ENCODE results near the gene MAN1A1. TPM values are rescaled to one million over a fixed set of nuclear protein-coding genes. Genes with fewer than 3 reads are reported as not detected.
"Not testable (repeated sequence)": the region's sequence is repeated elsewhere in the genome, so short reads cannot be mapped to it uniquely, and the experiment has no call there.

Gene MAN1A1
- polyA plus RNA-seq, 4 donors = 17.7 to 129 (median 34.7) TPM

- H3K27ac ChIP-seq (ENCODE audit: low read depth in 1 of 3, low read length in 2 of 3) = peak overlapping the region in 1 of 3 donors; percentile 53
- peaks cover 2 to 5% (median 3%) of the 10 kb centered on the region in 3 donors for H3K36me3 ChIP-seq (ENCODE audit: control insufficient read depth in 3 of 3, insufficient read depth in 2 of 3, low read depth in 1 of 3, low read length in 3 of 3)
- no peaks in the 10 kb centered on the region for H3K9me3 ChIP-seq (ENCODE audit: control insufficient read depth in 2 of 2, insufficient read depth in 1 of 2, low read depth in 1 of 2, low read length in 1 of 2)
- H3K4me1 ChIP-seq (ENCODE audit: control insufficient read depth in 3 of 3, insufficient read depth in 2 of 3, low read depth in 1 of 3, low read length in 2 of 3) = peaks cover 3 to 7% (median 5%) of the 10 kb centered on the region in 3 donors
- no peaks in the 10 kb centered on the region for H3K27me3 ChIP-seq (ENCODE audit: control insufficient read depth in 3 of 3, insufficient read depth in 3 of 3, low read length in 3 of 3)
- no peak overlapping the region for H3K4me3 ChIP-seq (ENCODE audit: low read depth in 1 of 3, low read length in 3 of 3)
- DNase-seq (peak; percentile 60 to 62), FAIRE-seq (no peak)
These were observed 52.5 kb downstream of the MAN1A1 start for GRCh38 chr6:119297049-119297448.

- no peaks in the 10 kb centered on the region for H3K9me3 ChIP-seq (ENCODE audit: control insufficient read depth in 2 of 2, insufficient read depth in 1 of 2, low read depth in 1 of 2, low read length in 1 of 2)
- WGBS, 3 donors = 48 to 66% (median 56%) methylated on average over 4 of the region's 4 CpGs
- no peaks in the 10 kb centered on the region for H3K27me3 ChIP-seq (ENCODE audit: control insufficient read depth in 3 of 3, insufficient read depth in 3 of 3, low read length in 3 of 3)
- no peak overlapping the region for H3K4me3 ChIP-seq (ENCODE audit: low read depth in 1 of 3, low read length in 3 of 3)
- DNase-seq = peak; percentile 57 to 77
- H3K36me3 ChIP-seq (ENCODE audit: control insufficient read depth in 3 of 3, insufficient read depth in 2 of 3, low read depth in 1 of 3, low read length in 3 of 3) = peaks cover under 1 to 5% (median 3%) of the 10 kb centered on the region in 3 donors
- FAIRE-seq = peak; percentile 10
- H3K27ac ChIP-seq (ENCODE audit: low read depth in 1 of 3, low read length in 2 of 3) = peak overlapping the region in 2 of 3 donors; percentile 32 to 68
- peaks cover 3 to 7% (median 5%) of the 10 kb centered on the region in 3 donors for H3K4me1 ChIP-seq (ENCODE audit: control insufficient read depth in 3 of 3, insufficient read depth in 2 of 3, low read depth in 1 of 3, low read length in 2 of 3)
These were observed 53.2 kb downstream of the MAN1A1 start for GRCh38 chr6:119296036-119297035.

GRCh38 chr6:119294984-119295383 lies 54.6 kb downstream of the MAN1A1 start:
- peaks cover 0 to 3% (median 0%) of the 10 kb centered on the region in 3 donors for H3K36me3 ChIP-seq (ENCODE audit: control insufficient read depth in 3 of 3, insufficient read depth in 2 of 3, low read depth in 1 of 3, low read length in 3 of 3)
- WGBS, 3 donors = 83 to 92% (median 89%) methylated on average over 4 of the region's 4 CpGs
- FAIRE-seq = no peak
- H3K4me3 ChIP-seq (ENCODE audit: low read depth in 1 of 3, low read length in 3 of 3) = no peak overlapping the region
- H3K9me3 ChIP-seq (ENCODE audit: control insufficient read depth in 2 of 2, insufficient read depth in 1 of 2, low read depth in 1 of 2, low read length in 1 of 2) = no peaks in the 10 kb centered on the region
- H3K4me1 ChIP-seq (ENCODE audit: control insufficient read depth in 3 of 3, insufficient read depth in 2 of 3, low read depth in 1 of 3, low read length in 2 of 3) = peaks cover 3 to 7% (median 5%) of the 10 kb centered on the region in 3 donors
- DNase-seq = no peak
- no peak overlapping the region for H3K27ac ChIP-seq (ENCODE audit: low read depth in 1 of 3, low read length in 2 of 3)
- H3K27me3 ChIP-seq (ENCODE audit: control insufficient read depth in 3 of 3, insufficient read depth in 3 of 3, low read length in 3 of 3) = no peaks in the 10 kb centered on the region

- not testable (repeated sequence) for FAIRE-seq; H3K4me3 ChIP-seq (ENCODE audit: low read depth in 1 of 3, low read length in 3 of 3); DNase-seq; H3K27ac ChIP-seq (ENCODE audit: low read depth in 1 of 3, low read length in 2 of 3); H3K27me3 ChIP-seq (ENCODE audit: control insufficient read depth in 3 of 3, insufficient read depth in 3 of 3, low read length in 3 of 3); H3K9me3 ChIP-seq (ENCODE audit: control insufficient read depth in 2 of 2, insufficient read depth in 1 of 2, low read depth in 1 of 2, low read length in 1 of 2); H3K36me3 ChIP-seq (ENCODE audit: control insufficient read depth in 3 of 3, insufficient read depth in 2 of 3, low read depth in 1 of 3, low read length in 3 of 3); H3K4me1 ChIP-seq (ENCODE audit: control insufficient read depth in 3 of 3, insufficient read depth in 2 of 3, low read depth in 1 of 3, low read length in 2 of 3)
- WGBS, 3 donors = 89 to 97% (median 95%) methylated on average over 3 of the region's 3 CpGs
These were observed 58.5 kb downstream of the MAN1A1 start for GRCh38 chr6:119291060-119291459.

GRCh38 chr6:119290306-119290705 lies 59.3 kb downstream of the MAN1A1 start:
- Histone ChIP-seq H3K4me1 (ENCODE audit: control insufficient read depth in 3 of 3, insufficient read depth in 2 of 3, low read depth in 1 of 3, low read length in 2 of 3) (no peaks in the 10 kb centered on the region), H3K27ac (ENCODE audit: low read depth in 1 of 3, low read length in 2 of 3) (no peak overlapping the region), H3K36me3 (ENCODE audit: control insufficient read depth in 3 of 3, insufficient read depth in 2 of 3, low read depth in 1 of 3, low read length in 3 of 3) (peaks cover 0 to 2% (median 0%) of the 10 kb centered on the region in 3 donors), H3K9me3 (ENCODE audit: control insufficient read depth in 2 of 2, insufficient read depth in 1 of 2, low read depth in 1 of 2, low read length in 1 of 2) (no peaks in the 10 kb centered on the region), H3K4me3 (ENCODE audit: low read depth in 1 of 3, low read length in 3 of 3) (no peak overlapping the region), H3K27me3 (ENCODE audit: control insufficient read depth in 3 of 3, insufficient read depth in 3 of 3, low read length in 3 of 3) (no peaks in the 10 kb centered on the region)
- FAIRE-seq = no peak
- no peak for DNase-seq
- 44 to 77% (median 47%) methylated on average over 2 of the region's 2 CpGs for WGBS, 3 donors

GRCh38 chr6:119289651-119290050 lies 59.9 kb downstream of the MAN1A1 start:
- Histone ChIP-seq H3K36me3 (ENCODE audit: control insufficient read depth in 3 of 3, insufficient read depth in 2 of 3, low read depth in 1 of 3, low read length in 3 of 3) (peaks cover 0 to 3% (median 2%) of the 10 kb centered on the region in 3 donors), H3K27me3 (ENCODE audit: control insufficient read depth in 3 of 3, insufficient read depth in 3 of 3, low read length in 3 of 3) (no peaks in the 10 kb centered on the region), H3K9me3 (ENCODE audit: control insufficient read depth in 2 of 2, insufficient read depth in 1 of 2, low read depth in 1 of 2, low read length in 1 of 2) (no peaks in the 10 kb centered on the region), H3K4me1 (ENCODE audit: control insufficient read depth in 3 of 3, insufficient read depth in 2 of 3, low read depth in 1 of 3, low read length in 2 of 3) (no peaks in the 10 kb centered on the region), H3K27ac (ENCODE audit: low read depth in 1 of 3, low read length in 2 of 3) (no peak overlapping the region), H3K4me3 (ENCODE audit: low read depth in 1 of 3, low read length in 3 of 3) (no peak overlapping the region)
- 78 to 94% (median 80%) methylated on average over 3 of the region's 3 CpGs for WGBS, 3 donors
- FAIRE-seq (no peak), DNase-seq (no peak)

GRCh38 chr6:119285908-119286625 lies 63.5 kb downstream of the MAN1A1 start:
- DNase-seq (no peak), FAIRE-seq (no peak)
- Histone ChIP-seq H3K4me3 (ENCODE audit: low read depth in 1 of 3, low read length in 3 of 3) (no peak overlapping the region), H3K27me3 (ENCODE audit: control insufficient read depth in 3 of 3, insufficient read depth in 3 of 3, low read length in 3 of 3) (no peaks in the 10 kb centered on the region), H3K9me3 (ENCODE audit: control insufficient read depth in 2 of 2, insufficient read depth in 1 of 2, low read depth in 1 of 2, low read length in 1 of 2) (no peaks in the 10 kb centered on the region), H3K36me3 (ENCODE audit: control insufficient read depth in 3 of 3, insufficient read depth in 2 of 3, low read depth in 1 of 3, low read length in 3 of 3) (peaks cover 0 to 3% (median 2%) of the 10 kb centered on the region in 3 donors), H3K27ac (ENCODE audit: low read depth in 1 of 3, low read length in 2 of 3) (no peak overlapping the region), H3K4me1 (ENCODE audit: control insufficient read depth in 3 of 3, insufficient read depth in 2 of 3, low read depth in 1 of 3, low read length in 2 of 3) (no peaks in the 10 kb centered on the region)
- WGBS, 3 donors = 93 to 97% (median 95%) methylated on average over 3 of the region's 3 CpGs

GRCh38 chr6:119284861-119285521 lies 64.6 kb downstream of the MAN1A1 start:
- Histone ChIP-seq H3K4me3 (ENCODE audit: low read depth in 1 of 3, low read length in 3 of 3) (no peak overlapping the region), H3K27me3 (ENCODE audit: control insufficient read depth in 3 of 3, insufficient read depth in 3 of 3, low read length in 3 of 3) (no peaks in the 10 kb centered on the region), H3K9me3 (ENCODE audit: control insufficient read depth in 2 of 2, insufficient read depth in 1 of 2, low read depth in 1 of 2, low read length in 1 of 2) (no peaks in the 10 kb centered on the region), H3K36me3 (ENCODE audit: control insufficient read depth in 3 of 3, insufficient read depth in 2 of 3, low read depth in 1 of 3, low read length in 3 of 3) (peaks cover 0 to 5% (median 2%) of the 10 kb centered on the region in 3 donors), H3K27ac (ENCODE audit: low read depth in 1 of 3, low read length in 2 of 3) (no peak overlapping the region), H3K4me1 (ENCODE audit: control insufficient read depth in 3 of 3, insufficient read depth in 2 of 3, low read depth in 1 of 3, low read length in 2 of 3) (peaks cover 0 to 2% (median 0%) of the 10 kb centered on the region in 3 donors)
- DNase-seq = peak in 1 of 2 donors; percentile 32
- 72 to 92% (median 73%) methylated on average over 4 of the region's 4 CpGs for WGBS, 3 donors
- FAIRE-seq = no peak
